Measurements from ENCODE around the gene HOXB2.

Gene HOXB2

DNA sequence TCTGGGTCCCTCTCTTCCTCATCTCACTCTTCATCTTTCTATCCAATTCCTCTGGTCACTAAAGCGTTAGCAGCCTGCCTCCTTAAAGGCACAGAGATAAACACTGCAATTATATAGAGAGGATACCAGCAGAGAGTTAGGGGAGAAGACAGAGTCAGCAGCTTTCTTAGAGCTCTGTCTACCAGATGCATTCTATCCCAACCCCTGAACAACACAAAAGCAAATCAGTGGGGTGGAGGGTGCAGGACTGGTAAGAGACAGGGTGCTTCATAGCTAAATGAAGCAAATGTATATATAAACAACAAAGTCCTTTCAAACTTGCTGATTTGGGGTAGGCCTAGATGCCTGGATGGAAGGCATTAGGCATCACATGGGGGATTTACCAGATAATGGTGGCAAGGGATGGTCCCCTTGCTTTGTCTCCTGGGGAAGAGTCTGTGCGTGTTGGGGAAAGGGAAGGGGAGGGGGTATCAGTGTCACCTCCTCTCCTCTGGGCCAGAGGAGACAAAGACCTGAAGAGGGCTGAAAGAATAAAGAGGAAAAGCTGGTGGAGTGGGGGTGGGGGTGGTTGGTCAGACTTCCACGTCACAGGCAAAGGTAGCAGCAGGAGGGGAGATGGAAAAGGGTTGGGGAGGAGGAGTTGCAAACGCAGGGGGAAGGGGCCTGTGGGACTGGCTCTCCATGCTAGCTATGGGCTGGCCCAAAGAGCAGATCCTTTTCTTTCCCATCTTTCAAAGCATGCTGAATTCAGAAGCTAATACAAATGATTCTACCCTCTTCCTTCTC lies 21.2 kb upstream of the HOXB2 start:
- Histone ChIP-seq H3K36me3 (ENCODE audit: control insufficient read depth, insufficient read depth, low read length) (no peaks in the 10 kb centered on the region), H3K27ac (ENCODE audit: insufficient read depth, low read length, poor library complexity, severe bottlenecking) (no peak overlapping the region), H3K4me1 (ENCODE audit: control insufficient read depth, insufficient read depth, low read length, poor library complexity, severe bottlenecking) (no peaks in the 10 kb centered on the region), H3K9me3 (ENCODE audit: control insufficient read depth, low read length) (no peaks in the 10 kb centered on the region), H3K27me3 (replicated peaks; ENCODE audit: control insufficient read depth, insufficient read depth, low read length, poor library complexity, severe bottlenecking) (no peaks in the 10 kb centered on the region), H3K4me3 (ENCODE audit: insufficient read depth, low read depth, low read length, poor library complexity, severe bottlenecking) (no peak overlapping the region)
- no peak for DNase-seq

DNA sequence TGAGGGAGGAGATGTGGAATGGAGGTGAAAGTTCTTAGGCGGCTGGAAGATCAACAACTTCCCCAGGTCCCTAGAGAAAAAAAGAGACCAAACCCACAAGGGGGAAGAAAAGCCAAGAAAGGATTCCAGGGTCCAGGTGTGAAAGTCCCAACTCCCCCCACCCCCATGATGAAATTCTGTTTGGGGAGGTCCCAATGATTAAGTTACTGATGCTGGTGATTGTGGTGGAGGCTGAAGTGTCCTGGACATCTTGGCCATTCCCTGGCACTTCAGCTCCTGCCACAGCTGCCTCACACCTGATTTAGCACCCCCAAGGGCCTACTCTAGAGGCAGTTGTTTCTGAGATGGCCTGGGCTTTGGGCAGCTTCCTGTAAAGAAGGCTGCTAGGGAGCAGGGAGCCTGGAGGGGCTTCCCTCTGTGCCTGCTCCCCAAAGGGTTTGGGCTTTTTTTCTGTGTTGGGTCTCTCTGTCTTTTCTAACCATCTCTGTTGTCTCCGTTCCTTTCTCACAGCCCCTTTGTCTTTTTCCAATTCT lies 20.2 kb upstream of the HOXB2 start:
- H3K27ac ChIP-seq (ENCODE audit: insufficient read depth, low read length, poor library complexity, severe bottlenecking) = no peak overlapping the region
- H3K4me1 ChIP-seq (ENCODE audit: control insufficient read depth, insufficient read depth, low read length, poor library complexity, severe bottlenecking) = no peaks in the 10 kb centered on the region
- H3K36me3 ChIP-seq (ENCODE audit: control insufficient read depth, insufficient read depth, low read length) = no peaks in the 10 kb centered on the region
- no peak overlapping the region for H3K4me3 ChIP-seq (ENCODE audit: insufficient read depth, low read depth, low read length, poor library complexity, severe bottlenecking)
- no peak for DNase-seq
- H3K9me3 ChIP-seq (ENCODE audit: control insufficient read depth, low read length) = no peaks in the 10 kb centered on the region
- no peaks in the 10 kb centered on the region for H3K27me3 ChIP-seq (replicated peaks; ENCODE audit: control insufficient read depth, insufficient read depth, low read length, poor library complexity, severe bottlenecking)

DNA sequence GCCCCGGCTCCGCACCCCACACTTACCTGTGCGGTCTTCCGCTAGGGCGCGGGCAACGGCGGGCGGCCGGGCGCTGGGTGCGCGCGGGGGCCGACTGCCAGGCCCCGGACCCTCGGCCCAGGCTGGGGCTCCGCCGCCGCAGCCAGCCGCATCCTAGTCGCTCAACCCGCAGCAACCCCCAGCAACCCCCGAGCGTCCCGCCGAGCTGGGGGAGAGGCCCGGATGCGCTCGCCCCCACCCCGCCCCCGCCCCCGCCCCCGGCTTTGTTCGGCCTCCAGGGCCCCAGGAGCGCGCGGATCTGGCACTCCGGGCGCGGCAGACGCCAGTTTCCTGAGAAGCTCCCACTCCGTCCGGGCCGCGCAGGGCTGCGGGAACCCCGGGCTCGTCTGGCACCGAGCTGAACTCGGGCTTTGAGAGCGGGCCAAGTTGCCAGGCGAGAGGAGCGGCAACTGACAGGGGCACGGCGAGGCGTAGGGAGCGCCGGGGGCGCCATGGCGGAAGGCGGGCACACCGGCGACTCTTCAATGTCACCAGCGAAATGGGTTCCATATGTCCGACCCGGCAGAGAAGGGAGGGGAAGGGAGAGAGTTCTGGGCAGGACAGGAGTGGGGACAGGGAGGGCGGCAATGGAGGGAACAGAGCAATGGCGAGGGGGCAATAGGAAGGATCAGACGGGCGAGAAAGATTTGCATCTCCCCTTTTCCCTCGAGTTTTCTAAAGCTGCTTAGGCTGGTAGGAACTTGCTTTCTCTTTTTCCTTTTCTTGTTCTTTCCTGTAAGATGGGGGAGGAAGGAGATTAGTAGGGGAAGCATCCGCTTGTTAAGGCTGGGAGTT lies 19.5 kb upstream of the HOXB2 start:
- Histone ChIP-seq H3K4me1 (ENCODE audit: control insufficient read depth, insufficient read depth, low read length, poor library complexity, severe bottlenecking) (no peaks in the 10 kb centered on the region), H3K36me3 (ENCODE audit: control insufficient read depth, insufficient read depth, low read length) (no peaks in the 10 kb centered on the region), H3K27ac (ENCODE audit: insufficient read depth, low read length, poor library complexity, severe bottlenecking) (no peak overlapping the region), H3K9me3 (ENCODE audit: control insufficient read depth, low read length) (no peaks in the 10 kb centered on the region), H3K4me3 (ENCODE audit: insufficient read depth, low read depth, low read length, poor library complexity, severe bottlenecking) (no peak overlapping the region), H3K27me3 (replicated peaks; ENCODE audit: control insufficient read depth, insufficient read depth, low read length, poor library complexity, severe bottlenecking) (no peaks in the 10 kb centered on the region)
- DNase-seq = no peak

DNA sequence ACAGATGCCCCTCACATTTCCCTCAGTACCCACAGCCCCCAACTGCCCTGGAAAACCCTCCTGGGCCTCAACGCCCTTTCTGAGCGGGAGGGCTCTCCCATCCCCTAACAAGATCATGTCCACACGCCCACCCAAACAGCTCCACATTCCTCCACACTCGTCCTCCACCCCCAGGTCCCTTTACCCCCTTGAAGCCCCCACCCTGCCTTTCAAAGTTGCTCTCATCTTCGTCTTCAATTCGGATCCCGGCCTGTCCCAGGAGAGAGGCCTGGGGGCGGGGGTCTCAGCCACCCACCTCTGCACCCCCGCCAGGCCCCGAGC lies 18.9 kb upstream of the HOXB2 start:
- H3K9me3 ChIP-seq (ENCODE audit: control insufficient read depth, low read length) = no peaks in the 10 kb centered on the region
- no peak overlapping the region for H3K4me3 ChIP-seq (ENCODE audit: insufficient read depth, low read depth, low read length, poor library complexity, severe bottlenecking)
- DNase-seq = no peak
- no peaks in the 10 kb centered on the region for H3K4me1 ChIP-seq (ENCODE audit: control insufficient read depth, insufficient read depth, low read length, poor library complexity, severe bottlenecking)
- no peaks in the 10 kb centered on the region for H3K27me3 ChIP-seq (replicated peaks; ENCODE audit: control insufficient read depth, insufficient read depth, low read length, poor library complexity, severe bottlenecking)
- H3K27ac ChIP-seq (ENCODE audit: insufficient read depth, low read length, poor library complexity, severe bottlenecking) = no peak overlapping the region
- no peaks in the 10 kb centered on the region for H3K36me3 ChIP-seq (ENCODE audit: control insufficient read depth, insufficient read depth, low read length)

DNA sequence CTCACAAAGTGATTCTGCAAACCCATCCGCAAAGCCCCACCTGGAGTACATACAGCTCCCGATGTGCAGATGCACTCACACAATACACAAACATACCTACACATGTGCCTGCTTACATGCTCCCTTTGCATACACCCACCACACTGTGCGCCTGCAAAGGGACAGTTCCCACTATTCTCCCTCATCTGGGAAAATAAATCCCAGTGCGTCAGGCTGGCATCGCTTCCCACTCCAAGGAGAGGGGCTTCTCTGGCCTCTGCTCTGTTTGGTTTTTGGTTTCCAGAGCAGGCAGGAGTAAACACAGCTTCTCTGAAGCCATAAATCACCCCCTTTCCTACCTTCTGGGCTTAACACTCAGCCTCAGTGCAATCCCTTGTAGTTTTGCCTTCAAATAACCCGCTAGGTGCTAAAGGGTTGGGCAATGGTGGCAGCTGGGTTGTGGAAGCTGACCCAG lies 18.5 kb upstream of the HOXB2 start:
- DNase-seq = no peak
- no peak overlapping the region for H3K27ac ChIP-seq (ENCODE audit: insufficient read depth, low read length, poor library complexity, severe bottlenecking)
- no peak overlapping the region for H3K4me3 ChIP-seq (ENCODE audit: insufficient read depth, low read depth, low read length, poor library complexity, severe bottlenecking)
- H3K9me3 ChIP-seq (ENCODE audit: control insufficient read depth, low read length) = no peaks in the 10 kb centered on the region
- no peaks in the 10 kb centered on the region for H3K4me1 ChIP-seq (ENCODE audit: control insufficient read depth, insufficient read depth, low read length, poor library complexity, severe bottlenecking)
- no peaks in the 10 kb centered on the region for H3K27me3 ChIP-seq (replicated peaks; ENCODE audit: control insufficient read depth, insufficient read depth, low read length, poor library complexity, severe bottlenecking)
- no peaks in the 10 kb centered on the region for H3K36me3 ChIP-seq (ENCODE audit: control insufficient read depth, insufficient read depth, low read length)

DNA sequence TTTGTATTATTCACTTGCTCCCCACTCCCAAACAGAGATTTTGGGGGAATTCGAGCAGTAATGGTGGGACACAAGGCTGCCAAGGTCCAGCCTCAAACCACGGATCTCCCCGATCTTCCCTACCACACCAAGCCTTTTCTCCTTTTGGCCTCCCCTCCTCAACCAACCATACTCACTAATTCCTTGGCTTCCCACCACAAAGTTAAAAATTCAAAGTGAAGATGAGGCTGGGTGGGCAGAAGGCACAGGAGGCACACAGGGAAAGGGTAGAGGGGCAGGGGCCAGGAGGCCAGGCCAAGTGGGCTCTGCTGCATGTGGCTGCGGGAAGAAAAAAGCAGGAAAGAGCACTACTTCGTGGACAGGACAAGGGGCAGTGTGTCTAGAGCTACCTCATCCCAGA lies 18.0 kb upstream of the HOXB2 start:
- H3K4me1 ChIP-seq (ENCODE audit: control insufficient read depth, insufficient read depth, low read length, poor library complexity, severe bottlenecking) = no peaks in the 10 kb centered on the region
- H3K36me3 ChIP-seq (ENCODE audit: control insufficient read depth, insufficient read depth, low read length) = no peaks in the 10 kb centered on the region
- H3K27ac ChIP-seq (ENCODE audit: insufficient read depth, low read length, poor library complexity, severe bottlenecking) = no peak overlapping the region
- H3K4me3 ChIP-seq (ENCODE audit: insufficient read depth, low read depth, low read length, poor library complexity, severe bottlenecking) = no peak overlapping the region
- no peak for DNase-seq
- no peaks in the 10 kb centered on the region for H3K9me3 ChIP-seq (ENCODE audit: control insufficient read depth, low read length)
- H3K27me3 ChIP-seq (replicated peaks; ENCODE audit: control insufficient read depth, insufficient read depth, low read length, poor library complexity, severe bottlenecking) = no peaks in the 10 kb centered on the region

DNA sequence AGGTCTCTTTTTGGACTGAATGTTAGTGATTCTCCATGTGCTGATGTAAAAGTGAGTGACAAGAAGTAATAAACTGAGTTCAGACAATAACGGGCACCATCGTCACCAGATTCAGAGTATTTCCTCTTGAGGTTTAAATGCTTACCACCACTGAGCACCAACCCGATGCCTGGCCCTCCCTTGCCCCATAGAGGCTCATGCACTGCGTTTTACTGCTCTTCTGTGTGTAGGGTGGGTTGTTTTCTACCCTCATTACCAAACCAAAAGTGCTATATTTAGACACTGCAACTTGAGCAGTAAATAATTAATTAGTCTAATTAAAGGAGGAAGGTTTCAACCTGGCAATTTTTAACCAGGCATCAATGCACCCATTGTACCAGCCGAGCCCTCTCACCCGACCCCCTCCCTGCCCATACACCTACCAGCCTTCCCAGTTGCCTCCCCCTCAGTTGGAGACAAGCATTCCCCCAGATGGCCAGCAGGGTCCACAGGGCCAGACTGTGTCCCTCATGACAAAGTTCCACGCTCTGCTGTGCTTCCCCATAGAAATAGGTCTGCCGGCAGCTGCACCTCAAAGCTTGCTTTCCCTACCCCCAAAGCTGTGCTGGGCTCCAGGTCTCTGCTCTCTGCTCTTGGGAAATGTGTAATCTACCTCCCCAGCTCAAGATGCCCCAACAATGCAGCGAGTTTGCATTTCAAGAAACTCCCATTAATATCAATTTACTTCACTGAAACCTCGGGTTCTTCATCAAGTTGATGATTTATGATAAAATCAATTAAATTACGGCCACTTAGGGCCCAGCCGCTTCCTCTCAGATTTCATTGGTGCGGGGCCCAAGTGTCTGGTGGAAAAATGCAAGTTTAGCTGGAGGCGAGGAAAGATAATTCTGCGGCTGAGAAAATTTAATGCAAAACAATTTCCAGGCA lies 17.2 kb upstream of the HOXB2 start:
- H3K27ac ChIP-seq (ENCODE audit: insufficient read depth, low read length, poor library complexity, severe bottlenecking) = no peak overlapping the region
- no peak for DNase-seq
- no peaks in the 10 kb centered on the region for H3K9me3 ChIP-seq (ENCODE audit: control insufficient read depth, low read length)
- H3K4me3 ChIP-seq (ENCODE audit: insufficient read depth, low read depth, low read length, poor library complexity, severe bottlenecking) = no peak overlapping the region
- H3K36me3 ChIP-seq (ENCODE audit: control insufficient read depth, insufficient read depth, low read length) = no peaks in the 10 kb centered on the region
- no peaks in the 10 kb centered on the region for H3K27me3 ChIP-seq (replicated peaks; ENCODE audit: control insufficient read depth, insufficient read depth, low read length, poor library complexity, severe bottlenecking)
- no peaks in the 10 kb centered on the region for H3K4me1 ChIP-seq (ENCODE audit: control insufficient read depth, insufficient read depth, low read length, poor library complexity, severe bottlenecking)

DNA sequence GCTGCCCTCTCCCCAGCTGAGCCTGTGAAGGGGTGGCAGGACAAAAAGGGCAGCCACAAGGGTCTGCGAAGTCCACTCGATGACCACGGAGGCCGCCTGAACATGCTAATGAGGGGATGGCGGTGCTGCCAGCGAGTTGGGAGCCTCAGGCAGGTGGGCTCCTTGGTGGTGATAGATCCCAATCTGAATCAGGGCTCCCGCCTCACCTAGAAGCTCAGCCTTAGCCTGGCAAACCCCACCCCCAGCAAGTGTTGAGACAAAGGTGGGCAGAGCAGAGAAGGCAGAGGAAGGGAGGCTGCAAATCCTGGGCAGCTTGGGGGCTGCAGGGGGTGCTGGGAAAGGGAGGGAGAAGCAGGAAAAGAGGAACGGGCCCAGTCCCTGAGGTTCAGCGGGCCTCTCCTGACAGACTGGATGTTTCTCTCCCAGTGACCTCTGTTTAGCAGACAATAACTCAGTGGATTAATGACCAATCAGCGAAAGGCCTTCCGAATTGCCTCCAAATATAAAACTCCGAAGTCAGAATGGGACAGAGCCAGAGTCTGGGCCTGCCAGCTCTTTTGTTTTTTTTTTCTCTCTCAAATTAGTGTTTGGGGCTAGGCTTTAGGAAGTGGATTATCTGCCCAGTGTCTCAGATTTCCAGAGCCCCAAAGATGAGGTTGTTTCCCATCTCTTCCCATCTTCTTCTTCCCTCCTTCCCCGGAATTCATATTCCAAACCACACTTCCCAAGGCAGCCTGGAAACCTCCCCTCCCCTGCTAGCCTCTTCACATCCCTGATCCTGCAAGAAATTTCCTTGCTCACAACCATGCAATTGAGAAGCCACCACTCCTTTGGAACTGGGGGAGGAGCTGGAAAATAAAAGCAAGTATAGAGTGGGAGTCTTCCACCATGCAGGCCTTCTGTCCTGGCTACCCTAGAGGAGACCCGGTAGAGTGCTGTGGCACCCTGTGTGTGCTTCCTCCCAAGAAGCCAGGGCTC lies 15.2 kb upstream of the HOXB2 start:
- Histone ChIP-seq H3K27ac (ENCODE audit: insufficient read depth, low read length, poor library complexity, severe bottlenecking) (no peak overlapping the region), H3K36me3 (ENCODE audit: control insufficient read depth, insufficient read depth, low read length) (no peaks in the 10 kb centered on the region), H3K4me1 (ENCODE audit: control insufficient read depth, insufficient read depth, low read length, poor library complexity, severe bottlenecking) (no peaks in the 10 kb centered on the region), H3K9me3 (ENCODE audit: control insufficient read depth, low read length) (no peaks in the 10 kb centered on the region), H3K4me3 (ENCODE audit: insufficient read depth, low read depth, low read length, poor library complexity, severe bottlenecking) (no peak overlapping the region), H3K27me3 (replicated peaks; ENCODE audit: control insufficient read depth, insufficient read depth, low read length, poor library complexity, severe bottlenecking) (no peaks in the 10 kb centered on the region)
- DNase-seq = no peak

Measured in effector memory CD4-positive, alpha-beta T cell (primary cell).